Natural killer cell (primary cell): ENCODE data around the gene ZNF76. TPM values are rescaled to one million over a fixed set of nuclear protein-coding genes. Genes with fewer than 3 reads are reported as not detected.

ENCODE experiments used
- ATAC-seq, 3 donors: fragments of 150-1000 bp in 2 of 3; fragments of 200-7000 bp in 1 of 3; cut with Tn5 transposase; 1 replicate in 1 of 3; 2 replicates in 2 of 3; pipeline ENCODE4 v1.10.0; 2021; ENCODE audit warnings: mild to moderate bottlenecking in 2 of 3, moderate library complexity in 2 of 3
- DNase-seq, 2 donors: peaks; one replicate each; pipeline versions ENCODE4 v3.0.0 to v3.0.0-alpha.2; 2013 to 2021; ENCODE audit warnings: mixed read lengths in 1 of 2
- H3K27ac ChIP-seq: one replicate; pipeline ENCODE4 v1.5.1; 2013; ENCODE audit warnings: mild to moderate bottlenecking, low read length
- H3K27me3 ChIP-seq: one replicate; pipeline ENCODE4 v1.6.1; 2013; ENCODE audit warnings: low read length; ENCODE audit not compliant: control insufficient read depth, insufficient read depth
- H3K36me3 ChIP-seq: one replicate; pipeline ENCODE4 v1.6.1; 2013; ENCODE audit warnings: low read length; ENCODE audit not compliant: control insufficient read depth, insufficient read depth
- H3K4me1 ChIP-seq: one replicate; pipeline ENCODE4 v1.6.1; 2013; ENCODE audit warnings: low read length; ENCODE audit not compliant: control insufficient read depth, insufficient read depth
- H3K4me3 ChIP-seq: one replicate; pipeline ENCODE4 v1.5.1; 2013; ENCODE audit warnings: low read length
- H3K9me3 ChIP-seq: one replicate; pipeline ENCODE4 v1.6.1; 2013; ENCODE audit warnings: low read length; ENCODE audit not compliant: control insufficient read depth, insufficient read depth
- H3K27ac Mint-ChIP-seq, 2 donors: one replicate each; pipeline ENCODE4 v1.8.0; 2022; ENCODE audit warnings: mild to moderate bottlenecking in 2 of 2, mixed read lengths in 2 of 2, moderate library complexity in 1 of 2
- H3K27me3 Mint-ChIP-seq, 2 donors: one replicate each; pipeline ENCODE4 v1.8.0; 2022; ENCODE audit warnings: low read depth in 2 of 2, mixed read lengths in 2 of 2
- H3K36me3 Mint-ChIP-seq: one replicate; pipeline ENCODE4 v1.8.0; 2022; ENCODE audit warnings: mixed read lengths
- H3K4me1 Mint-ChIP-seq, 2 donors: one replicate each; pipeline ENCODE4 v1.8.0; 2022; ENCODE audit warnings: mixed read lengths in 2 of 2
- H3K4me3 Mint-ChIP-seq: one replicate; pipeline ENCODE4 v1.8.0; 2022; ENCODE audit warnings: mild to moderate bottlenecking, moderate library complexity, mixed read lengths
- H3K9me3 Mint-ChIP-seq, 2 donors: one replicate each; pipeline ENCODE4 v1.8.0; 2022; ENCODE audit warnings: mixed read lengths in 2 of 2
- WGBS: methylation state at CpG from one replicate; pipeline ENCODE4 v1.1.7; 2013; ENCODE audit warnings: missing lambda C conversion rate; ENCODE audit not compliant: insufficient coverage; 5-methylcytosine and 5-hydroxymethylcytosine counted together
- intact Hi-C: fragments of 100-400 bp; cut with micrococcal nuclease; formaldehyde crosslinking; loops from one replicate; pipeline ENCODE4 v1.14.2; 2022
- total RNA-seq, 4 donors: library from RNA; stranded (reverse); fragments of 120-200 nt in 1 of 4; gene quantifications; one replicate each; pipeline versions ENCODE4 v1.2.3 to v1.2.4, GENCODE V29; 2013 to 2022
- TF ChIP-seq, protein P1 (sequence below): fragments of 200-600 bp; IDR thresholded peaks from one replicate; pipeline ENCODE4 v1.8.0; 2022; ENCODE audit warnings: antibody characterized with exemption

Gene ZNF76
- total RNA-seq, 3 donors from 2014 or later (not counting 1 experiment from before 2014, with no cell fraction given), result 62.7 to 81.6 (median 64.6) TPM

DNA sequence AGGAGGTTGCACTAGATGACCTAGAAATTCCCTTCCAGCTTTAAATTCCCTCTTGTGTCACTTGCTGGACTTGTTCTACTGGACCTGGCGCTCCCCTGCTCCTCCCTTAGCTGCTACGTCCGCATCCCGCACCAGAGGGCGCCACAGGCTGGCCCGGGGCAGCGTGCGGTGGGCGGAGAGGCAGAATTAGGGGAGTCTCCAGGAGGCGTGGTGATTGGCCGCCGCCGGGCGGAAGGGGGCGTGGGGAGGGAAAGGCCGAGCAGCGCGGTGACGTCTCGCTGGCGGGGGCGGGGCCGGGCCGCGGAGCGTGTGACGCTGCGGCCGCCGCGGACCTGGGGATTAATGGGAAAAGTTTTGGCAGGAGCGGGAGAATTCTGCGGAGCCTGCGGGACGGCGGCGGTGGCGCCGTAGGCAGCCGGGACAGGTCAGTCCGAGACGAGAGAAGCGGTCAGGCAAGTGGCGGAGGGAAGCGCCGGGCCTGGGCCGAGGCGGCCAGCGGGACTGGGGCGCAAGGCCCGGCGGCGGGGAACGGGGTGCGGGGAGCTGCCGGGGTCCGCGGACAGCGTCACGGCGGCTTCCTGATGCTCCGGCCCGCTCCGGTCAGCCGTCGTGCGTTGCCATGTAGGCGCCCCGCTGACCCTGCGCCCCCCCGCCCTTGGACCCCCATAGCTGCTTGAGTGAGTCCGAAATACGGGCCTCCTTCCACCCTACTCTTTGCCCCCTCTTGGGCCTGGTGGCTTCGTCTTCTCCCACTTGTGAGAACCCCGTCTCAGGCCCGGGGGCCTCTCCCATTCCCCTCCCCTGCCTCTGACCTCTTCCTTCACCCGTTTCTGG lies 82.9 kb downstream of the ZNF76 start, which contains the start of gene PPARD:
TSS of gene PPARD (plus strand) at position 301 of the 834 bp plus-strand sequence. CDS start 68,530 bp downstream, outside the sequence.
- Histone ChIP-seq H3K4me3 (peak within 1 kb of the TSS; percentile 61), H3K27ac (peak within 1 kb of the TSS; percentile 68), H3K36me3 (peaks cover 9% of the 10 kb centered on the region), H3K4me1 (peaks cover 13% of the 10 kb centered on the region), H3K27me3 (no peaks in the 10 kb centered on the region), H3K9me3 (no peaks in the 10 kb centered on the region)
- Mint-ChIP-seq H3K4me1 (peaks cover 35 to 40% of the 10 kb centered on the region in 2 donors), H3K27me3 (no peaks in the 10 kb centered on the region), H3K27ac (peak within 1 kb of the TSS; percentile 85 to 94), H3K4me3 (peak within 1 kb of the TSS; percentile 95), H3K36me3 (no peaks in the 10 kb centered on the region), H3K9me3 (no peaks in the 10 kb centered on the region)
- intact Hi-C loops, result loop anchor here (1.0 to 5.0 kb wide), 5 partner anchors 45 to 394 kb away; partner anchors contain the start of genes ARMC12, DEF6 and RPL10A
- TF ChIP-seq, protein P1, sequence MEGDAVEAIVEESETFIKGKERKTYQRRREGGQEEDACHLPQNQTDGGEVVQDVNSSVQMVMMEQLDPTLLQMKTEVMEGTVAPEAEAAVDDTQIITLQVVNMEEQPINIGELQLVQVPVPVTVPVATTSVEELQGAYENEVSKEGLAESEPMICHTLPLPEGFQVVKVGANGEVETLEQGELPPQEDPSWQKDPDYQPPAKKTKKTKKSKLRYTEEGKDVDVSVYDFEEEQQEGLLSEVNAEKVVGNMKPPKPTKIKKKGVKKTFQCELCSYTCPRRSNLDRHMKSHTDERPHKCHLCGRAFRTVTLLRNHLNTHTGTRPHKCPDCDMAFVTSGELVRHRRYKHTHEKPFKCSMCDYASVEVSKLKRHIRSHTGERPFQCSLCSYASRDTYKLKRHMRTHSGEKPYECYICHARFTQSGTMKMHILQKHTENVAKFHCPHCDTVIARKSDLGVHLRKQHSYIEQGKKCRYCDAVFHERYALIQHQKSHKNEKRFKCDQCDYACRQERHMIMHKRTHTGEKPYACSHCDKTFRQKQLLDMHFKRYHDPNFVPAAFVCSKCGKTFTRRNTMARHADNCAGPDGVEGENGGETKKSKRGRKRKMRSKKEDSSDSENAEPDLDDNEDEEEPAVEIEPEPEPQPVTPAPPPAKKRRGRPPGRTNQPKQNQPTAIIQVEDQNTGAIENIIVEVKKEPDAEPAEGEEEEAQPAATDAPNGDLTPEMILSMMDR, result peak; percentile 90
- DNase-seq (peak; percentile 98), ATAC-seq (peak; percentile 99 to 100 (median 99))
- under 1% methylated on average over 77 of the region's 77 CpGs for WGBS

DNA sequence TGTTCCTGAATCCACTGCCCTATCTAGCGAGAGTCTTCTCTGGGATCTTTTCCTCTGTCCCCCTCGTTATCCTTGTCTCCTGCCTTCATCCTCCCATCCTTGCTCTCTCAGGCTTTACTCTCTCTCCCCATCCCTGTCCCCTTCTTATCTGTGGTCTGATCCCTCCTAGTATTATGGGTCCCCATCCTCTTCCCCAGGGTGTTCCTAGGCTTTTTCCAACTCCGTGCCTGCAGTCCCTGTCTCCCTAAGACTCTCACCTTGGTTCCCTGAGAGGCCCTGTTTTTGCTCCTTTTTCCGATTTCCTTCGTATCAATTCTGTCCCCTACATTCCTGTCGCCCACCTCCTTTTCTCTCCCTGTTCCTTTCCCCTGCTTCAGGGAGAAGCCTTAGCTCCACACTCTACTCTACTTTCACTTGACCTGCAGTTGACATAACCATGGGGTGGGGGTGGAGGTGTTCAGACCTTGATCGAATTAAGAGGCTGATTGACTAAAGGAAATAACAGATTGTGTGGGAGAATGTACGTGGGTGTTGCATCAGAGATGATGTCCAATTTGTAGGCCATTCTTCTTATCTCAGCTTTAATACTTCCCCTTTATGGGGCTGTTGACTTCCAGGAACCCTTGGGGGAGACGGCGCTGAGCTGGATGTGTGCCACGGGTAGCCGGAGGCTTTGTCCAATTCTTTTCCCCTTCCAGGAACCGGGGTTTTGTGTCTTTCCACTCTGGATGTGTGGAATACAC lies 83.7 kb downstream of the ZNF76 start:
- DNase-seq (peak in 1 of 2 donors; percentile 36), ATAC-seq (no peak)
- TF ChIP-seq, protein P1, result no peak
- 36% methylated on average over 13 of the region's 13 CpGs for WGBS
- H3K4me3 Mint-ChIP-seq, result peak overlapping the region; percentile 89
- peak overlapping the region; percentile 61 for H3K4me3 ChIP-seq
- H3K9me3 ChIP-seq, result no peaks in the 10 kb centered on the region
- peaks cover 21% of the 10 kb centered on the region for H3K4me1 ChIP-seq
- peaks cover 9% of the 10 kb centered on the region for H3K36me3 ChIP-seq
- peak overlapping the region; percentile 68 for H3K27ac ChIP-seq
- peak overlapping the region; percentile 85 to 94 for H3K27ac Mint-ChIP-seq
- H3K27me3 Mint-ChIP-seq, result no peaks in the 10 kb centered on the region
- peaks cover 2% of the 10 kb centered on the region for H3K36me3 Mint-ChIP-seq
- H3K9me3 Mint-ChIP-seq, result no peaks in the 10 kb centered on the region
- H3K27me3 ChIP-seq, result no peaks in the 10 kb centered on the region
- peaks cover 36 to 41% of the 10 kb centered on the region in 2 donors for H3K4me1 Mint-ChIP-seq
- intact Hi-C loops, result loop anchor here (2.0 to 5.0 kb wide), 2 partner anchors 46 to 394 kb away; partner anchors contain the start of genes ARMC12 and DEF6

- ATAC-seq, result no peak
- Mint-ChIP-seq H3K4me3 (peak overlapping the region; percentile 89), H3K4me1 (peaks cover 41 to 46% of the 10 kb centered on the region in 2 donors), H3K27me3 (no peaks in the 10 kb centered on the region), H3K36me3 (peaks cover 6% of the 10 kb centered on the region), H3K9me3 (no peaks in the 10 kb centered on the region), H3K27ac (peak overlapping the region; percentile 85 to 94)
- Histone ChIP-seq H3K4me3 (no peak overlapping the region), H3K27ac (no peak overlapping the region), H3K36me3 (peaks cover 9% of the 10 kb centered on the region), H3K9me3 (no peaks in the 10 kb centered on the region), H3K27me3 (no peaks in the 10 kb centered on the region), H3K4me1 (peaks cover 28% of the 10 kb centered on the region)
- 79% methylated on average over 6 of the region's 6 CpGs for WGBS
- intact Hi-C loops, result loop anchor here (2.0 to 5.0 kb wide), 2 partner anchors 47 to 393 kb away; partner anchors contain the start of genes ARMC12 and DEF6
- DNase-seq, result no peak
- TF ChIP-seq, protein P1, result no peak
Measured at GRCh38 chr6:35343835-35344550, 84.5 kb downstream of the ZNF76 start.

Other genes with a start within 250 kb of the ZNF76 start
- gene TCP11, start 118.4 kb upstream of the ZNF76 start, total RNA-seq, result not detected
- under 1 TPM in 2 of 3 donors, not detected in 1; 0.25 to 0.31 TPM for gene SCUBE3, start 45.8 kb upstream of the ZNF76 start, total RNA-seq
- gene DEF6, start 38.1 kb downstream of the ZNF76 start, total RNA-seq, result 100 to 1,000 TPM; 232 to 297 (median 241) TPM
- 10 to 100 TPM; 14.4 to 20.4 (median 18.8) TPM for gene PPARD, start 82.8 kb downstream of the ZNF76 start, total RNA-seq
- gene FANCE, start 192.6 kb downstream of the ZNF76 start, total RNA-seq, result 1 to 10 TPM; 2.2 to 3.2 (median 2.6) TPM
- 100 to 1,000 TPM; 723 to 943 (median 942) TPM for gene RPL10A, start 208.7 kb downstream of the ZNF76 start, total RNA-seq
- under 1 TPM in 1 of 3 donors, not detected in 2; 0.39 TPM for gene TEAD3, start 237.3 kb downstream of the ZNF76 start, total RNA-seq